Uterus (tissue), 2 donors: ENCODE results near the gene HDGFL2.

Experiments
- CTCF ChIP-seq, 4 experiments: fragments of 200-600 bp in 2 of 4; fragments of 450-650 bp in 2 of 4; sonication (generic) in 2 of 4; IDR thresholded peaks; one replicate each; pipeline ENCODE4 v1.5.1; 2016 to 2019; ENCODE audit warnings: antibody characterized with exemption in 4 of 4, mild to moderate bottlenecking in 2 of 4, moderate library complexity in 1 of 4
- POLR2A ChIP-seq, 2 donors: fragments of 450-650 bp; IDR thresholded peaks; one replicate each; pipeline ENCODE4 v1.6.1; 2016; ENCODE audit warnings: antibody characterized with exemption in 2 of 2, mild to moderate bottlenecking in 1 of 2, moderate library complexity in 1 of 2

- no peak for TF ChIP-seq CTCF (IDR thresholded peaks at IDR 0.05)
- no peak for TF ChIP-seq POLR2A (IDR thresholded peaks at IDR 0.05)
Observed at GRCh38 chr19:4444765-4445741, 27.0 kb upstream of the HDGFL2 start.
